Measurements from ENCODE around the gene VAV2.

The VAV2 gene

GRCh38 chr9:133780962-133781827, 210.9 kb downstream of the VAV2 start:
- DNase-seq (ENCODE audit: low read depth) = no peak

GRCh38 chr9:133780404-133780945, 211.6 kb downstream of the VAV2 start:
- DNase-seq (ENCODE audit: low read depth) = no peak

DNA sequence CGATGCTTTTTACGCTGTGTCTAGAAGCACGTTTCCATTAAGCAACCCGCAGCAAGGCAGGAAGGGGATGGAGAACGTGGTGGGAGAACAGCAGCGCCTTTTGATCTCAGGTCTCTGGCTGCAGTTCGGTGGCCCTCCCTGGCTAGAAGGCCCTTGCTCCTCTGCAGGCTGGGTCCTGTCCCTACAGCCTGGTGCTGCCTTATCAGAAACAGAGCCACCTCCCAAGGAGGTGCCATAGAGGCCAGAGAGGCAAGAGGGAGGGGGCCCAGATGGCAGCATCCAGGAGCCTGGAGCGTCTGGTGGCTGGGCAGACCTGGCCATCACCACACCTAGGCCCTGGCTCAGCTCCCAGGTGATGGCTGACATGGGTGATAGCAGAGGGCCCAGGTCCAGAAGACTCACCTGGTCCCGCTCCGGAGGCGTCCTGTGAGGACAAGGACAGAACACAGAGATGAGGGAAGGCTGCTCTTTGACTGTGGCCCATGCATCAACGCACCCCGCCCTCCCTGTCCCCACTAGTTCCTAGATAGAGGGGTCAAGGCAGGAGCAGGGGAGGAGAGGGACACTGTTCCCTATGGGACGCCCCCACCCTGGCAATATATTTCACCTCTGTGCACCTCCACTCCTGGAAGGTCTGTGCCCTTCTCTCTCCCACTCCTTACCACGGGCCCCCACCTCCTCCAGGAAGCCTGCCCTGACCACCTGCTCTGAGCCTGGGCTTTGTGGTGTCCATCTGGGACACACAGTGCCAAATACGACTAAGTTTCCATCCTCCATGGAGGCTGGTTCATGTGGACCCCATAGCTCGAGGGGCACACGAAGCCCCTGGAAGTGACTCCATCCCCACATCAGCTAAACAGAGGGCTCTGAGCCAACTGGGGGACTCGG, 212.4 kb downstream of the VAV2 start:
- DNase-seq (ENCODE audit: low read depth) = no peak

GRCh38 chr9:133779081-133779480, 213.0 kb downstream of the VAV2 start:
- no peak for DNase-seq (ENCODE audit: low read depth)

- DNase-seq (ENCODE audit: low read depth) = no peak
Observed at GRCh38 chr9:133778336-133779013, 213.6 kb downstream of the VAV2 start.

- no peak for DNase-seq (ENCODE audit: low read depth)
Observed at GRCh38 chr9:133777871-133778270, 214.3 kb downstream of the VAV2 start.

DNA sequence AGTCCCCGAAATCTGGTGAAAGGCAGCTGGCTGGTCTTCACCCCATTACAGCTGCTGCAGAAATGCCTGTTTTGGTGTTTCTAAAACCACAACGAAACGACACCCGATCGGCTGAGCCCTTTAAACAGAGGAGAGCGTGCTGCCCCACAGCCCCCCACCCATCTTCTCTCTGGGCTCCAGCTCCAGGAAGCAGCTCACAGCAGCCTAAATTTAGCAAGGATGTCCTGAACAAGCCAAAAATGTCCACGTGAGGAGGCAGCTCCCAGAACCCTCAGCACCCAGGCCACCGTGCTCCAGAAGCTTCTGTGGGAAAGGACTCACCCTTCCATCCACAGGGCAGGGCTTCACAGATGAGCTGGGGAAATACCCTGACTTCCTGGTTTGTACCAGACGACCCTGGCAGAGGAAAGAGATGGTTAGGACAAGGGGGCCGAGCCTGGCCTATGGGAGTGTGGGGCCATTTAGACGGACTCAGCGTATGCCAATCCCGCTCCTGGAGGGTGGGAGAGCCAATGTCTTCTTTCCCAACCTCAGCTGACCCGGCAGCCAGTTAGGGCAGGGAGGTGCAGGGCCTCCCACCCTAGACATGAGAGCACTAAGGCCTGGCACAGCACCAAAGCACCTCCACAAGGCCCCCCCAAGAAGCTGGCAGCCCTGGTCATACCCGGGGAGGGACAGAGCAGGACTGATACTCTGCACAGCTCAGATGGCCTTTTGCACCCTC, 214.9 kb downstream of the VAV2 start:
- no peak for DNase-seq (ENCODE audit: low read depth)

DNA sequence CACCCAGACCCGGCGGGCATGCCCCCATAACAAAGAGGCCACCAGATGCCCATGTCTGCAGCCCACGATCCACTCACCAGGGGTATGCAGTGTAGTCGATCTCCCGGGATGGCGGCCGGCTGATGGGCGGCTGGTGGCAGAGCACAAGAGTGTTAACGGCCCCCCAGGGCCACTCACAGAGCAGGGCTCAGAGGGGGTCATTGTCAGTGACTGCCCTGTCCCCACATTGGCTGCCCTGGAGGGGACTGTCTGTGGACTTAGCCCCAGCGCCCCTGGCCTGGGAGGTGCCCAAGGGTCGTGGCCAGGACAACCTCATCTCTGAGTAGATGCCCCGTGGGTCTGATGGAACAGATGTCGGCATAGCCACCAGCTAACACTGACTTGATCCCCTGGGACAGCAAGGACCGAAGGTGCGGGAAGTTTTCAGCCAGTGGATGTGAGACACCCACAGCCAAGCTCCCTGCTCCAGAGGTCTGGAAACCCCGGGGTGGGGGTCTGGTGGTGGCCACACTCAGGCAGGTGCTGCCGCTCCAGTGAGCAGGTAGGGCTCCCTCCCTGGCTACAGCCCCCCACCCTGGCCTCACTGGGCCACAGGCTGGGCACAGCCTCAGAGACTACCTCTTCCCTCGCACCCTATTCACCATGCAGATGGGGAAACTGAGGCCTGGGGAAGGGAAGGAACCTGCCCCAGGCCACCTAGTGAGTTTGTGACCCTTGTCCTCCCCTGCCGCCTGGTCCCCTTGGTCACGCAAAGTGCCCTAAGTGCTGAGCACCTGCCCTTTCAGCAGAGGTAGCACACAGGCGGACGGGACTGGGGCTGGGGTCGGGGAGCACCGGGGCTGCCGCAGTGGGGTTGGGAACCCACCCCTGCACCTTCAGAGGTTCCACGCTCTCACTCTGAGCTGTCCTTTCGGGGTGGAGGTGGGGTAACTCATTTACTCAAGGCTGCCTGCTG, 215.9 kb downstream of the VAV2 start:
- DNase-seq (ENCODE audit: low read depth) = no peak

GRCh38 chr9:133775291-133775690, 216.8 kb downstream of the VAV2 start:
- DNase-seq (ENCODE audit: low read depth) = no peak

GRCh38 chr9:133774799-133775198, 217.3 kb downstream of the VAV2 start:
- DNase-seq (ENCODE audit: low read depth) = no peak

- DNase-seq (ENCODE audit: low read depth) = no peak
Observed at GRCh38 chr9:133773889-133774655, 218.1 kb downstream of the VAV2 start.

DNA sequence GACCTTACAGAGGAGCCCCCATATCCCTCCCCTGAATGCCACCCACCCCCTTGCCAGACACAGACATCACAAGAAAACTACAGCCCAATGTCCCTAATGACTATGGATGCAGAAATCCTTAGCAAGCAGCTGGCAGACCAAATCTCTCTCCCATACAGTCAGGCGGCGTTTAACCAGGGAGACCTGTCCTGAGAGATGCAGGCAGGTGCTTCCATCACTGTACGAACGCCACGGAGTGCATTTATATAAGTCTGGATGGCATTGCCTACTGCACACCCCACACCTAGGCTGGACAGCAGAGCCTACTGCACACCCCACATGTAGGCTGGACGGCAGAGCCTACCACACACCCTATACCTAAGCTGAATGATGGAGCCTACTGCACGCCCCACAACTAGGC, 219.5 kb downstream of the VAV2 start:
- no peak for DNase-seq (ENCODE audit: low read depth)

DNA sequence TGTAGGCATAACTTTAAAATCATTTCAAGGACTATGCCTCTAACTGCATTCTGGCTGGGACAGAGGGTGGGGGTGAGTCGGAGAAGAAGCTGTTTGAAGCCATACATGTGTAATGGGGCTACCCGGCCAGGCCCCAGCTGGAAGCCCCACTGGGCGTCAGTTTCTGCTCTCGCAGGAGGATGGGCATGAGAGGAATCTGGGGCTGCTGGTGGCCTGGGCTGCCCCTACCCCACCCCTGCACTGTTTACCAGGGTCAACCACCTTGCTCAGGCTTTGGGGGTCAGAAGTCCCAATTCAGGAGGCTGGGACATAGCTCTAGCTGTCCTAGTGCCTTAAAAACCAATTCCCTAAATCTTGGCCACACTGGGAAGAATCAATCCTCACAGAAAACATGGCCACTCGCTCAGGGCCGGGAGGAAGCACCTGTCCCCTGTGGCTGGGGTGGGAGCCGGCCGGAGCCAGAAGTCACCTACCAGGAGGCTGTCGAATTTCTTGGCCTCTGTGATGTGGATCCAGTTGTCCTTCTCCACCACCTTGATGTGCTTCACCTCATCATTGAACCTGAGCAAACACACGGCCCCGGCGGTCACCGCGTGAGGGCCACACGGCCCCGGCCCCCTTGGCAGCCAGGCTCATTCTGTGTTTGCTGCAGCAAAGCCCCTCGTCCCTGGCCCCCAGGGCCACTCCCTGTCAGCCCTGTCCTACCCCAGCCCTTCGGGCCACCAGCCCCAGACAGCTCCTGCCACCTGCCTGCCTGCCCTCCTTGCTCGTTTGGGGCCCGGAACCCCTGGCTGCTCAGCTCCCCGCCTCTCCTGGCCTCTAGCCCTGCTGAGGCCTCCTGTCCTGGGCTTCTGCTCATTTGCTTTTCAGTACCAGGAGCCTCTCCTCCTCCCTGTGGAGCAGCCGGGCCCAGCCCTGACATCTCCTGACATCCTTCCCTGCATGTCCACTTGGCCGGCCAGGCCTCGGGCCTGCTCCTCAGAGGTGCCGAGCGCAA, 220.3 kb downstream of the VAV2 start:
- no peak for DNase-seq (ENCODE audit: low read depth)

GRCh38 chr9:133770076-133770777, 221.9 kb downstream of the VAV2 start:
- DNase-seq (ENCODE audit: low read depth) = no peak

GRCh38 chr9:133769511-133770075, 222.5 kb downstream of the VAV2 start:
- DNase-seq (ENCODE audit: low read depth) = no peak

DNA sequence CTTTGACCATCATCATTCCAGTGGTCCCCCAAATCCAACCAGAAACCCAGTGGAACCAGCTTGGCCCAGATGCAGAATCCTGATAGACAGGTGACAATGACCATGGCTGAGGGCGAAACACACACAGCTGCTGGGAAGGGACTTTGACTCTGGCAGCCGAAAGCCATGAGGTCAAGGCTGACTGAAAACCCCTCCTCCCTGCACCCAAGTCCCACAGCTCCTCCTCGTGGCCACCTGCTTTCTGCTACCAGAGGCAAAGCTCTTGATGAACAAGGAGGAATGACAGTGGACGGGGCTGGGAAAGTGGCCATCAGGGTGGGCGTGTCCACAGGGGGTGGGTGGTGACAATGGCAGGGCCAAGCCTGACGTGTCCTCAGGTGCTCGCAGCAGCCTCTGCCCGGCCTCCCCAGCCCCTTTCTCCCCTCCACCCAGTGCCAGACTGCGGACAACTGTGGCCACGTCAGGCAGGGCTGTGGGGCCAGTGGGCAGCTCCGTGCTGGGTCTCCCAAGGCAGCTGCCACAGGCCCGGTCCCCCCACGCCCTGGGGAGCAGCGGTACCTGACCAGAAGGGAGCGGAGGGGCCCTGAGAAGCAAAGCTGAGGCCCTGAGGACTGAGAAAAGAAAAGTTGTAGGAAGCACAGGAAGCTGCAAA, 223.1 kb downstream of the VAV2 start:
- DNase-seq (ENCODE audit: low read depth) = no peak

DNA sequence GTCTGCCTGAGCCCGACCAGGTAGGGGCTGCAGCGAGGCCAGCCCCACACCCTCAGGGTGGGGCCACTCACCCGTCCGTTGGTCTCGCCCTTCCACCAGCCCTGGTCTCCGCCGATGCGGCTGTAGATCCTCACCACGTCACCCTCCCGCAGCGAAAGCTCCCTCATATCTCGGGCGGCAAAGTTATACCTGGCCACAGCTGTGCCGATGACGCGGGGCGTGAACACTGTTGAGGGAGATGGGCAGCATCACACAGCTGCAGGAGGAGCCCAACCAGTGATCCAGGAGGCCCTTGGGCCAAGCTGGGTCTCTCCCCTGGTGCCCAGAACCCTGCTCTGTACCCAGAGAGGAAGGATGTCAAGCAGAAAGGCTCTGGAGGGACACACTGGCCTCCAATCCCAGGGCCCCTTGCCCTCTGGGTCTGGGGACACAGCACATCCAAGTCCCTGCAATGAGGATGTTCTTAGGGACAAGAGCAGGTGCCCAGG, 223.7 kb downstream of the VAV2 start:
- DNase-seq (ENCODE audit: low read depth) = no peak

Data from GM04503 (cell line).